ENCODE data around the gene GARIN5B. TPM values are rescaled to one million over a fixed set of nuclear protein-coding genes. Genes with fewer than 3 reads are reported as not detected.

The GARIN5B gene
- total RNA-seq, 1 experiment from 2014 or later: not detected

DNA sequence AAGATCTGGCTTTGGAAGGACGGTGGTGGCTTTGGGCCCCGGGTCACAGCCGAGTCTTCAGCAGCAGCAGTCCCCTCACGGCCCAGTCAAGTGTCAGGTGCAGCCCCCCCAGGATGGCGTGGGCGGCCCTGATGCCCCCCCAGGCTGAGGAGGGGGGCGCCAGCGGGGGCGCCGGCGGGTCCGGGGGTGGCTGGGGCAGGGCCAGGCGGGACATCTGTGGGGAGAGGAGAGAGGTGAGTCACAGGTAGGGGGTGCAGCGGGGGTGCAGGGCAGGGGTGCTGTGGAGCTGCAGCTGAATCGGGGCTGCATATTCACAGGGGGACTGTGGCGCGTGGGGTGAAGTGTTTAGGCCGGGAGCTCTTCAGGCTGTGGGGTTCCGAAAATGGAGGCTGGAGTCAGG is 2.9 kb upstream of the GARIN5B start:
- Mint-ChIP-seq H3K9me3 (ENCODE audit: unreplicated experiment) (no peaks in the 10 kb centered on the region), H3K27me3 (ENCODE audit: insufficient read depth, unreplicated experiment) (peaks cover 6% of the 10 kb centered on the region), H3K27ac (ENCODE audit: unreplicated experiment) (no peak overlapping the region), H3K4me3 (ENCODE audit: unreplicated experiment) (no peak overlapping the region), H3K4me1 (ENCODE audit: low read depth, unreplicated experiment) (peaks cover 12% of the 10 kb centered on the region), H3K36me3 (ENCODE audit: insufficient read depth, unreplicated experiment) (peaks cover 7% of the 10 kb centered on the region)
- intact Hi-C loops (cut with micrococcal nuclease; ENCODE audit: unreplicated experiment): no loop called here
- ChIA-PET CTCF (no interaction called here), POLR2A (no interaction called here)
- Histone ChIP-seq H3K4me1 (peaks cover 8% of the 10 kb centered on the region; the same call in 1 of the 2 replicates), H3K9me3 (no peaks in the 10 kb centered on the region), H3K36me3 (ENCODE audit: control insufficient read depth, insufficient read depth, low read length) (no peaks in the 10 kb centered on the region), H3K27me3 (replicated peaks; ENCODE audit: control insufficient read depth, insufficient read depth, low read length) (no peaks in the 10 kb centered on the region; the same call in 1 of the 2 replicates), H3K4me3 (ENCODE audit: low read depth, low read length) (no peak overlapping the region)
- BruUV-seq (replicated peaks): no TSS peak
- TF ChIP-seq, protein P1, sequence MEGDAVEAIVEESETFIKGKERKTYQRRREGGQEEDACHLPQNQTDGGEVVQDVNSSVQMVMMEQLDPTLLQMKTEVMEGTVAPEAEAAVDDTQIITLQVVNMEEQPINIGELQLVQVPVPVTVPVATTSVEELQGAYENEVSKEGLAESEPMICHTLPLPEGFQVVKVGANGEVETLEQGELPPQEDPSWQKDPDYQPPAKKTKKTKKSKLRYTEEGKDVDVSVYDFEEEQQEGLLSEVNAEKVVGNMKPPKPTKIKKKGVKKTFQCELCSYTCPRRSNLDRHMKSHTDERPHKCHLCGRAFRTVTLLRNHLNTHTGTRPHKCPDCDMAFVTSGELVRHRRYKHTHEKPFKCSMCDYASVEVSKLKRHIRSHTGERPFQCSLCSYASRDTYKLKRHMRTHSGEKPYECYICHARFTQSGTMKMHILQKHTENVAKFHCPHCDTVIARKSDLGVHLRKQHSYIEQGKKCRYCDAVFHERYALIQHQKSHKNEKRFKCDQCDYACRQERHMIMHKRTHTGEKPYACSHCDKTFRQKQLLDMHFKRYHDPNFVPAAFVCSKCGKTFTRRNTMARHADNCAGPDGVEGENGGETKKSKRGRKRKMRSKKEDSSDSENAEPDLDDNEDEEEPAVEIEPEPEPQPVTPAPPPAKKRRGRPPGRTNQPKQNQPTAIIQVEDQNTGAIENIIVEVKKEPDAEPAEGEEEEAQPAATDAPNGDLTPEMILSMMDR (IDR thresholded peaks at IDR 0.05; ENCODE audit: insufficient read depth in 1 of 2, low read depth in 1 of 2, low read length in 1 of 2, severe bottlenecking in 1 of 2, unreplicated experiment in 1 of 2): no peak
- DNase-seq: no peak

DNA sequence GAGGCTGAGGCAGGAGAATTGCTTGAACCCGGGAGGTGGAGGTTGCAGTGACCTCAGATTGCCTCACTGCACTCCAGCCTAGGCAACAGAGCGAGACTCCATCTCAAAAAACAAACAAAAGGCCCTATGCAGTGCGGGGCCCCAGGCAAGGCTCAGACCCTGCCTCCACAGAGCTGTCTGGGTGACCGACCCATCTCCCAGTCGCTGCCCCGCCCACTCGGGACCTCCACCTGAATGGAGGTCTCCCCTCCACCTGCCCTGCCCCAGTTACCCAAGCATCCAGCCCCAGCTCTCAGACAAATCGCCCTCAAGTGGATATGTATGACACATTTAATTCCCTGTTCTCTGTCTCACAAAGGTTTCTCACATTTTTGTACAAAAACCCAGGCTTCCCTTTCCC is 2.2 kb upstream of the GARIN5B start:
- peaks cover 7% of the 10 kb centered on the region for H3K36me3 Mint-ChIP-seq (ENCODE audit: insufficient read depth, unreplicated experiment)
- POLR2A ChIA-PET: no interaction called here
- no peaks in the 10 kb centered on the region for H3K27me3 Mint-ChIP-seq (ENCODE audit: insufficient read depth, unreplicated experiment)
- no peak for DNase-seq
- Histone ChIP-seq H3K36me3 (ENCODE audit: control insufficient read depth, insufficient read depth, low read length) (no peaks in the 10 kb centered on the region), H3K9me3 (no peaks in the 10 kb centered on the region), H3K4me1 (peaks cover 8% of the 10 kb centered on the region; the same call in 1 of the 2 replicates), H3K4me3 (ENCODE audit: low read depth, low read length) (no peak overlapping the region), H3K27me3 (replicated peaks; ENCODE audit: control insufficient read depth, insufficient read depth, low read length) (no peaks in the 10 kb centered on the region)
- H3K4me1 Mint-ChIP-seq (ENCODE audit: low read depth, unreplicated experiment): peaks cover 6% of the 10 kb centered on the region
- no TSS peak for BruUV-seq (replicated peaks)
- no peak overlapping the region for H3K4me3 Mint-ChIP-seq (ENCODE audit: unreplicated experiment)
- no peaks in the 10 kb centered on the region for H3K9me3 Mint-ChIP-seq (ENCODE audit: unreplicated experiment)
- CTCF ChIA-PET: no interaction called here
- H3K27ac Mint-ChIP-seq (ENCODE audit: unreplicated experiment): no peak overlapping the region
- TF ChIP-seq, protein P1 (IDR thresholded peaks at IDR 0.05; ENCODE audit: insufficient read depth in 1 of 2, low read depth in 1 of 2, low read length in 1 of 2, severe bottlenecking in 1 of 2, unreplicated experiment in 1 of 2): no peak
- intact Hi-C loops (cut with micrococcal nuclease; ENCODE audit: unreplicated experiment): no loop called here

DNA sequence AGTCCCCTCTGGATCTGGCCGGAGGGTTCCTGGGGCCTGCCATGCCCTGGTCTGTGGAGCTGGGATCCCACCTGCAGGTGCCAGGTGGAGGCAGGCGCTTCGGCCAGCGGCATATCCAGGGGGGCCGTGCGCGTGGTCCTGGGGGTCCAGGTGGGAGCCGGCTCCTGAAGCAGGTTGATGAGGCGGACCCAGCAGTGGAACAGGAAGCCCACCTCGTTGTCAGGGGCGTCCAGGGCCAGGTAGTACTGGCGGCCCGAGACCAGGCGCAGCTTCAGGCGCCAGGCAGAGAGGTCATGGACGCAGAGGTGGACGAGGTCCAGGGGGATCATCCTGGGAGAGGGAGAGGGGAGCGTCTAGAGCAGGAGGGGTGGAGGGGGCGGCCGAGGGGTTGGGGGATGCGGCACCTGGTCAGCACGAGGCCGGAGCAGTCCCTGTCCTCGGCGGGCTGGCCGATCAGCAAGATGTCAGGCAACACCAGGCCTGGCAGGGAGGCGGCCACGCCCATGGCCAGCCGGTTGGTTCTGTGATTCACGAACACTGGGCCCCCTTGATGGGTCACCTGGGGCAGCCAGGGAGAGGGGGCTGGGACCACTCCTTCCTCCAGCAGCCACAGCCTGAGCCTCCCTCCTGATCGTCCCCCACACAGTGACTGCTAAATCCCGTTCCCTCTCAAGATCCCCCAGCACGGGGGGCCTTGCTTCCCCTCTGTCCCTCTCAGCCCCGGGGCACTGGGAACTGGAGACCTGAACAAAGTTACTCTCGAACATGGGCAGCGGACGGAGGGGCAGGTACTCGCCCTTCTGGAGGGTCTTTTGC is 678 bp downstream of the GARIN5B start:
- Mint-ChIP-seq H3K4me3 (ENCODE audit: unreplicated experiment) (no peak overlapping the region), H3K27me3 (ENCODE audit: insufficient read depth, unreplicated experiment) (peaks cover 1% of the 10 kb centered on the region), H3K4me1 (ENCODE audit: low read depth, unreplicated experiment) (no peaks in the 10 kb centered on the region), H3K36me3 (ENCODE audit: insufficient read depth, unreplicated experiment) (no peaks in the 10 kb centered on the region), H3K27ac (ENCODE audit: unreplicated experiment) (no peak overlapping the region), H3K9me3 (ENCODE audit: unreplicated experiment) (no peaks in the 10 kb centered on the region)
- ChIA-PET CTCF (no interaction called here), POLR2A (no interaction called here)
- Histone ChIP-seq H3K27me3 (replicated peaks; ENCODE audit: control insufficient read depth, insufficient read depth, low read length) (no peaks in the 10 kb centered on the region), H3K4me3 (ENCODE audit: low read depth, low read length) (no peak overlapping the region), H3K4me1 (no peaks in the 10 kb centered on the region), H3K9me3 (no peaks in the 10 kb centered on the region), H3K36me3 (ENCODE audit: control insufficient read depth, insufficient read depth, low read length) (no peaks in the 10 kb centered on the region)
- TF ChIP-seq, protein P1 (IDR thresholded peaks at IDR 0.05; ENCODE audit: insufficient read depth in 1 of 2, low read depth in 1 of 2, low read length in 1 of 2, severe bottlenecking in 1 of 2, unreplicated experiment in 1 of 2): no peak
- no TSS peak for BruUV-seq (replicated peaks)
- intact Hi-C loops (cut with micrococcal nuclease; ENCODE audit: unreplicated experiment): no loop called here
- DNase-seq: no peak

All from Caco-2 (cell line).